ENCODE data around the gene NFRKB.
A peak's percentile ranks its signal among the peaks of the same experiment; 100 is the strongest.

Gene NFRKB

GRCh38 chr11:129895126-129896041, at the start of gene NFRKB:
NFRKB (minus strand) TSS chr11:129895578; CDS start chr11:129892849, 2,729 bp downstream.
- peak; percentile 47 for DNase-seq

DNA sequence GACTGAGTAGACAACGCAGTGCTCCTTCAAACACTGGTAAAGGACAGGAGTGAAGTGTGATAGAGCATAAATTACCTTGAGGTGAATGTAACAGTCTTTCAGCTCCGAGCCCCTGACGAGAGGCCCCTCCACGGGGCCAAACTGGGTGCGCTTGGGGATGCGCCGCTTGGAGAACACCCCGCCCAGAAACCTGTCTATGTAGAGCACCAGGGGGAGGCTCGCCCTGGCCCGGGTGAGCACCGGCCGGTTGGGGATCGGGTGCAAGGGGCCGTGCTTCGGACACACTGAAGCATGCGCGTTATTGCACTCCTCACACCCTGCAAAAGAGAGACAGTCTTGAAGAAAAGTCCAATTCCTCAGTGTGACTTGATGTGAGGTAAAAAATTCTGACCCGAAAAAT, 49.3 kb upstream of the NFRKB start:
- no peak for DNase-seq

DNA sequence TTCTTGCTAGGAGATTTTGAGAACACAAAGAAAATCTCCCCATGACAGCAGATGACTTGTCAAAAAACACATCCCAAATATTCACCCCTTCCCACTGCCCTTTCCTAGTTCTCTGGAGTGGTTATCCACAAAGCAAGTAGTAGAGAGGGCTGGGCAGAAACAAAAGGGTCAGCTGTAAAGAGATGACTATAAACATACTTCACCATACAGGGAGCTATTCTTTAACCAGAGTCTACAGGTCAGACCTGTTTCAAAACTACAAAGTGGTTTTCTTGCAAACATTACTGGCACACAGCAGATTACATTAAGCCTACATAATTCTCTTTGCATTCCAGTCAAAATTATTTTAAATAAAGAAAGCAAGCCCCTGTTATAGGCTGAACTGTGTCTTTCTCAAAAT, 47.7 kb upstream of the NFRKB start:
- DNase-seq, result no peak

DNA sequence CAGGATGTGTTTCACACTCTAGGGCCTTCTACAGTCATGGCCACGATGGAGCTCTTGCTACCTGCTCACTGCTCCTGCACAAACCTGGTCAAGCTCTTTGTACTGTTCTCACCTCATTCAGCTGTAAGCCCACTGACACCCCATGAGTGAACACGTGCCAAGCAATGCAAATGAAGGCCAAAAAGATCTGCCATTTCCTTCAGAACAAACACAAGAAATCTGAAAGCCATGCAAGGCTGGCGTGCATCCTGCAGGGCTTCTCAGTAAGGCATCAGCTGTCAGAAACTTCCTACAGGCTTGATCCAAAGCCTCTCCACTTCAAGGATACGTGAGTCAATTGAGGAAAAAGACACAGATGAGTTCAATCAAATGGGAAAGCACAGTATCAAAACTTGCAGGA, 44.1 kb upstream of the NFRKB start:
- DNase-seq, result no peak

DNA sequence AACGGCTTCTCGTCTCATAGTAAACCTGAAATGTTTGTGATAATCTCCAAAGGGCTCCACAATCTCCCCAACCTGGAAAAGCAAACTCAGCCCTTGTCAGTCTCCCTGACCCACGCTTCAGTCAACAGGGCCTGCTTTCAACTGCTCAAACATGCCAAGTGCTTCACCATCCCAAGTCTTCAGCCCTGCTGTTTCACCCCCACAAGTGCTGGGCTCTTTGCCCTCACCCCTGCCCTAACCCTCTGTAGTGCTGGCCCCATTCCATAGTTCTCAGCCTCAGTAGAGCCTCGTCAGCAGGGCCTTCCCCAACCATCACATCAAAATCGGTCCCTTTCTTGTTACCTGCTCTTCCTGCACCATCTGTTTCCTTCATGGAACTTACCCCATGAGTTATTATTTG, 43.4 kb upstream of the NFRKB start:
- no peak for DNase-seq

DNA sequence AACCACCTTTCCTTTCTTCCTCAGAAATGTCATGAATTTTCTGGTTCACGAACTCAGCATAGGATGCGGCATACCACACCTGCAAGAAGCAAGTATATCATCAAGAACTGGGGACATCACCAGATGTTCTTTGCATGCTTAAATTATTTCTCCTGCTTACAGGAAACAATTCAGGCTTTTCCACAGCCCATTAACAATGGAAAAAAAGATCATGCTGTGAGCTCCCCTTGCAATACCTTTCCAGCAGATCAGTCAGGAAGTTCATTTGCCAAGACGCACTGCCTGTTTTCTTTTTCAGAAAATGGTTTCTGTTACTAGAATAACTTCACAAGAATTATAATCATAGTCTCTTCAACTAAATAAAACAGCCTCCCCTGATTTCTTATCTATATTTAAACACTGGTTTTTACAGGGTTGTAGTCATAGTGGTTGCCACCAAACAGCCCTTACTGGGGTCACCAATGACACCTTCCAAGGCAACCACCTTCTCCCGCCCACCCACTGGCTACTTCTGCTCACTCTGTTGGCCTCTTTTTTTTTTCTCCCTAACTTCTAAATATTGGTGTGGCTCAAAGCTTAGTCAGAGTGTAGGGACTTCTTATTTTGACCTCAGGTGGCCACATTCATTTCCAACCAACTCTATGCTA, 42.3 kb upstream of the NFRKB start:
- no peak for DNase-seq

DNA sequence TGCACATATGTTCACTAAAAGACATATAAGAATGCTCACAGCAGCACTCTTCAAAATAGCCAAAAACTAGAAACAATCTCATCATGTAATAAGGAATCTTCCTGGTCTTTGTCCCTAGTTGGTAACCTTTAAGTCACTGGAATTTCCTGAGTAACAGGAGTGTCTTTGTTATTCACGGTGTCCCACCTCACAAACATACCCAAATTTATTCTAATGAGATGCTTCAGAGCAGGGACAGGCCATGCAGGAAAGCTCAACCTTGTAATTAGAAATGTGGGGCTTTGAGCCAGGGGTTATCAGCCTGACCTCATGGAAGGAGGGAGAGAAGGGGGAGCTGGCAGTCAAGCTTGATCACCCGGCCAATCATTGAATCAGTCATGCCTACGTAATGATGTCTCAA, 40.3 kb upstream of the NFRKB start:
- no peak for DNase-seq

DNA sequence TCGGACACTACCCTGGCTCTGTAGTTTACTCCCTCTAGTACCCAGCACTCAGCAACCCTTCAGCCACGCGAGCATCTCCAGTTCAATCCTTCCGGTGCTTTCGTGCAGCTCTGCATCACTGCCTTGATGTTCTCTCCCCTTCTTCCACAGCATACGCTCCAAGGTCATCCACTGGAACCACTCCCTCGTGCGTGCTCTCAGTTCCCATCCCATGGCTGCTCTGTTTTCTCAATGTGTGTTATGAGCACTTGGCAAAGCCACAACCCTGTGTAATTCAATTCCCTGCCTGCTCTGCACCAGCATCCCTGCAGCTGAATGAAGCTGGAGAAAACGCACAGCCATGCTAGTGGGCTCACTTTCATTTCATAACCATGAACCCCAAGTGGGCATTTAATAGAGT, 38.5 kb upstream of the NFRKB start:
- no peak for DNase-seq

DNA sequence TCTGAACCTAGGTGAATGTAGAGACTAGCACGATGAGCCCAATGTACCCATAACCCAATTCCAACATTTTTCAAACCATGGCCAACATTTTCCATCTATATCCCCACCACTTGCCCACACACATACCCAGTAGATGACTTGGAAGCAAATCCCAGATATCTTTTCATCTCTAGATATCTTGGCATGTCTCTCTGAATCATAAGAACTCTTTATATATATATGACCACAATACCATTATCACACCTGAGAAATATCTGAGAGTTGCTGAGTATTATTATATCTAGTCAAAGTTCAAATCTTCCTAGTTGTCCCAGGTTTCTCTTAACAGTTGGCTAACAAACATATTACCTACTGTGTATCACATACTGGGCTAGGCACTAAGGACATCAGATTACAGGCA, 37.9 kb upstream of the NFRKB start:
- no peak for DNase-seq

DNA sequence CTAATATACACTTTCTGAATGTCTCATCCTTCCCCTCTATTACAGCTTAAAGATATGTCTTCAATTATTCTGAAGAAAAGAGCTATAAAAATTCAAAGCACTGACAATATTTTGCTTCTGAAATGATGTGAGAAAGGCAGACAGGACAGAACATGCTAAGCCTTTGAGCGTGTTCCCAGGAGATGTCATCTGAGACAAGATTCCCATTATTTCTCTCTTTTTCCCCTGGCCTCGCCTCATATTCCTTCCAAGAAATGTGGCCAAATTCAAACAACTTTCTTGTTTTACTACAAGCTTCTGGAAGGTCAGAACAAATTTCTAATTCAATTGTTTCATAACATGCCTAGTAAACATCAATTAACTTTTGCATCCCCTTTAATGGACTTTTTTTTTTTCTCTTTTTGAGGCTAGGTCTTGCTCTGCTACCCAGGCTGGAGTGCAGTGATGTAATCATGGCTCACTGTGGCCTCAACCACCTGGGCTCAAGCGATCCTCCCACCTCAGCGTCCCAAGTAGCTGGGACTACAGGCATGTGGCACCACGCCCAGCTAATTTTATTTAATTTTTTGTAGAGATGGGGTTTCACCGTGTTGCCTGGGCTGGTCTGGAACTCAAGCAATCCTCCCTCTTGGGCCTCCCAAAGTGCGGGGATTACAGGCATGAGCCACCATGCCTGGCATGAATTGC, 37.1 kb upstream of the NFRKB start:
- DNase-seq, result no peak

- no peak for DNase-seq
Measured at GRCh38 chr11:129930743-129931142, 35.4 kb upstream of the NFRKB start.

DNA sequence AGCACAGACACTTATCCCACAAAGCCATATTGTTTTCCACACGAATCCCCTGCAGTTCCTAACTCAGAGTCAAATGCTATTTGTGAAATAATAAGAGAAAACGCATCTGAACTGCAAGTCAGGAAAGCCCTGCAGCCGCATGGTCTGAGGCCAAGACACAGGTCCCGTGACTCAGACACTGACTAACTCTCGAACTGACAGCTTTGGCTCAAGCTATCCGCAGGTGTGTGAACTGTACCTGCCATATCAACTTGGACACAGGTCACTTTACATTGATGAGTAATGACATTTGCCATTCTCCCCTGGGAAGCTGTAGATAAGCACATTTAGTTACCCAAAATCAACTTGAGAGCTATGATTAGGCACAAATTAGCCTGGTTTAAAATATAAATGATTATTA, 34.9 kb upstream of the NFRKB start:
- DNase-seq, result no peak

- DNase-seq, result no peak
Measured at GRCh38 chr11:129929721-129930120, 34.3 kb upstream of the NFRKB start.

GRCh38 chr11:129928923-129929692, 33.7 kb upstream of the NFRKB start:
- no peak for DNase-seq

DNA sequence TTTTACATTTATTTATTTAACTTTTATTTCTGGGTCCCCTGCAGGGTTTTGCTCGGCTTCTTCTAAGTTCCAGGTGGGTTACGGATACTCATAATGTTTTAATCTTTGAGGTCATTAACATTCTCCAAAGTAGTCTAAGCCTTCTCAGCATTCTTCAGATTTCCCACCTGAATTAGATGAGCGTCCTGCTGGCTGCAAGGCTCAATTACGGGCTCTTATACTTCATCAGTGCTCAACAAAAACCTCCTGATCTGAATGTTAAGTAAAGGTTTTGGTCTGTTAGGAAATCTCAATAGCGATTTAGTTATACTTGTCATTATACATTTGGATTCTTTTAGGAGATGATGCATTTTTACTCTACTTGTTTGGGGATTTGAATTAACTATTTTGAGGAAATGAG, 27.3 kb upstream of the NFRKB start:
- DNase-seq, result no peak

GRCh38 chr11:129918361-129918760, 23.0 kb upstream of the NFRKB start:
- DNase-seq, result no peak

DNA sequence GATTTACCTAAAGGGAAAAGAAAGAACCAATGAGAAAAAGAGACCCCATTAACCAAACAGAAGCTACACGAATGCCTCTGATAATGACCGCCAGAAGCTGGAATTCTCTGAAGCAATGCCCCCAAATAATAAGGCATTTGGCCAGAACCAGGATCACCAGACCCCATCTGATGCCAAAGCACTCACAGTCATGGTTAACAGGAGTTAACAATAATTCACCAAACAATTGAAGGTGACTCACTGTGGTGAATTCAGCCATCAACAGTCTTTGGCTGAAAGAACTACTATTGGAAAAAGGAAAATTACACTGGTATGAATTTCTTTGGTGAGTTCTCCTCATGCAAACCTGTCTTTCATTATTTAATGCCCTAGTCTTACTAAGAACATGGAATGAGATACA, 21.9 kb upstream of the NFRKB start:
- DNase-seq, result peak; percentile 1

DNA sequence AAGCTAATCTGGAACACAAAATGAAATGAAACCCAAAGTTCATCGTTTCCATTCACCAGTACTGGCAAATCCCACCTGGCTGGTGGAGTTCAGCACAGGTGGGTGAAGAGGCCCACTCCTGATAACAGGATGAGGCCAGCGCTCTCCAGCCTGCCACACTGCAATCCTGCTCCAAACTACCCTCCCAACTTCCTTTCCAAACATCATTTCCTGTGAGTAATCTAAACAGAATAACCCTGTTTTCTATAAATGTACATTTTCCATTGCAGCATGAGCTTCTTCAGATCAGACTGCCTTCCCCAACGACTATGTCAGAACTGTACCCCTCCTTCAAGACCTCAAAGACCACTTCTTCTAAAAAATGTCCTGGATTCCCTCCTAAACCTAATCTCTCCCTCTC, 15.9 kb upstream of the NFRKB start:
- no peak for DNase-seq

DNA sequence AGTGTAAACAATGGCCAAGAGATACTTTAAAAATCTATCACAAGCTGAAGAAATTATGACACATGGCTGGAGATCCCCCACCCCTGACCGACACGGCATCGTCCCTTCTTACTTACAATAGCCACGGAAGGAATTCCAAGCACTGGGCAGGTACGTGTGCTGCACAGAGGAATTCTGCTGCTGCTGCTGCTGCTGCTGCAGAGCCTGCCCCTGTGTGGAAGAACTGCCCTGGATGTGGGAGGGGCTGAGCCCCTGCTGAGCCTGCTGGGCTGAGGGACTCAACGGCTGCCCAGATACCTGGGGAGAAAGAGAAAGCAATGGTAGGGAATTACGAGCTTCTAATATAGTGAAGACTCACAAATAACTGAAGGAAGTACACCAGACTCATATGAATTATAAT, 15.0 kb upstream of the NFRKB start:
- no peak for DNase-seq

- DNase-seq, result no peak
Measured at GRCh38 chr11:129905402-129905801, 10.0 kb upstream of the NFRKB start.

- no peak for DNase-seq
Measured at GRCh38 chr11:129896062-129896461, 684 bp upstream of the NFRKB start.

- DNase-seq, result peak; percentile 25
Measured at GRCh38 chr11:129894278-129895125, 876 bp downstream of the NFRKB start.
